ENCODE data around the gene ZNF573.

The ZNF573 gene

GRCh38 chr19:37692956-37693620 is 86.3 kb downstream of the ZNF573 start:
- peak; percentile 3 for DNase-seq

- DNase-seq = peak; percentile 64
These were observed 87.4 kb downstream of the ZNF573 start for GRCh38 chr19:37691881-37692504.

All from GF-D8 (cell line).